GM12878 (cell line): ENCODE results near the gene FNDC3A. TPM values are rescaled to one million over a fixed set of nuclear protein-coding genes. Genes with fewer than 3 reads are reported as not detected.

ENCODE experiments used
- EGR1 ChIP-seq, 2 experiments: IDR thresholded peaks; 1 replicate in 1 of 2; 2 replicates in 1 of 2; pipeline ENCODE4 v1.6.1; 2011 to 2012; ENCODE audit warnings: low read depth in 2 of 2, low read length in 2 of 2, borderline replicate concordance in 1 of 2, mild to moderate bottlenecking in 1 of 2, moderate library complexity in 1 of 2
- ESRRA ChIP-seq: IDR thresholded peaks from 2 replicates; pipeline ENCODE4 v1.6.1; 2012; ENCODE audit warnings: mild to moderate bottlenecking, low read length, improper control_type of control experiment
- EZH2 ChIP-seq: IDR thresholded peaks from 2 replicates; pipeline ENCODE4 v1.6.1; 2012; ENCODE audit warnings: low read depth, mild to moderate bottlenecking, control low read depth, inconsistent platforms, low read length, borderline replicate concordance; ENCODE audit not compliant: control insufficient read depth
- HCFC1 ChIP-seq: fragments of 150-350 bp; IDR thresholded peaks from 2 replicates; pipeline ENCODE4 v1.6.1; 2014; ENCODE audit warnings: low read length
- IKZF2 ChIP-seq, 2 experiments: fragments of 450-650 bp; IDR thresholded peaks; 2 replicates each; pipeline ENCODE4 v1.6.1; 2017; ENCODE audit warnings: mild to moderate bottlenecking in 2 of 2, moderate library complexity in 2 of 2
- MTA2 ChIP-seq: fragments of 450-650 bp; IDR thresholded peaks from 2 replicates; pipeline ENCODE4 v1.6.1; 2016; ENCODE audit warnings: low read depth, mild to moderate bottlenecking, moderate library complexity
- POLR2A ChIP-seq: IDR thresholded peaks from 2 replicates; pipeline ENCODE4 v1.6.1; 2011; ENCODE audit warnings: low read depth, mild to moderate bottlenecking, low read length
- RAD51 ChIP-seq: fragments of 450-650 bp; IDR thresholded peaks from 2 replicates; pipeline ENCODE4 v1.6.1; 2016; ENCODE audit warnings: moderate library complexity, mild to moderate bottlenecking, inconsistent platforms
- RUNX3 ChIP-seq: IDR thresholded peaks from 2 replicates; pipeline ENCODE4 v1.6.1; 2012; ENCODE audit warnings: low read length, inconsistent platforms
- TCF12 ChIP-seq: IDR thresholded peaks from 2 replicates; pipeline ENCODE4 v1.6.1; 2011; ENCODE audit warnings: low read depth, mild to moderate bottlenecking, low read length
- ZNF687 ChIP-seq: fragments of 450-650 bp; IDR thresholded peaks from 2 replicates; pipeline ENCODE4 v1.6.1; 2017; ENCODE audit warnings: mild to moderate bottlenecking, moderate library complexity
- ZZZ3 ChIP-seq: IDR thresholded peaks from 2 replicates; pipeline ENCODE4 v1.6.1; 2011; ENCODE audit warnings: low read depth; ENCODE audit not compliant: control insufficient read depth, insufficient read length
- polyA plus RNA-seq, 11 experiments: library from polyadenylated mRNA; depleted of rRNA in 4 of 11; unstranded in 6 of 11; stranded (reverse) in 5 of 11; fragments of >200 nt; fragmentation: Nextera tagmentation in 4 of 11; fragmentation: Illumina TruSeq in 1 of 11; extraction: Ambion mirVana in 4 of 11; extraction: Trizol in 1 of 11; gene quantifications; 1 replicate in 1 of 11; 2 replicates in 10 of 11; pipeline versions ENCODE4 v1.2.1 to v1.2.3, GENCODE V29; 2011 to 2016; ENCODE audit warnings: inconsistent platforms in 2 of 11, missing spikeins in 2 of 11, low read depth in 1 of 11
- total RNA-seq, 4 experiments: library from RNA; depleted of rRNA in 3 of 4; stranded (reverse); fragments of >200 nt in 3 of 4; fragmentation: Illumina TruSeq in 1 of 4; extraction: Trizol in 1 of 4; gene quantifications; 2 replicates each; pipeline versions ENCODE4 v1.2.1 to v1.2.3, GENCODE V29; 2013 to 2021

The FNDC3A gene
- total and polyA plus RNA-seq, 10 of the 15 experiments (the other 5 are each of a cell fraction or from before 2014, with no cell fraction given), result 6.3 to 46.4 (median 22.8) TPM

DNA sequence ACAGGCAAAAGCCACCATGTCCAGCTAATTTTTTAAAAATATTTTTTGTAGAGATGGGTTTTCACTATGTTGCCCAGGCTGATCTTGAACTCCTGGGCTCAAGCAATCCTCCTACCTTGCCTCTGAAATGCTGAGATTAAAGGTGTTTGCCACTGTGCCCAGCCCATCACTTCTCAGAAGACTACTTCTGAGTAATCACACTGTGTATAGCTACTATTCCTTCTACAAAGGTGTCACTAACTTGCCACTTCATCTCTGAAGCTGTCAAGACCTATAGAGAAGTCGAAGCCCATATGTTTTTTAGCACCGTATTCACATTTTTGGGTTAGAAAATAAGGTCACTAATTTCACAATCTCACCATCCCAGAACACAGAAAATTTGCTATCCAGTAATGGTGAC is 36.0 kb upstream of the FNDC3A start (continued):
- TF ChIP-seq EGR1 (IDR thresholded peaks at IDR 0.05; ENCODE audit: borderline replicate concordance in 1 of 2, low read depth in 2 of 2, low read length in 2 of 2), result no peak
- no peak for TF ChIP-seq TCF12
- TF ChIP-seq RUNX3, result no peak
- TF ChIP-seq RAD51, result no peak
- no peak for TF ChIP-seq ESRRA
- no peak for TF ChIP-seq ZZZ3
- no peak for TF ChIP-seq IKZF2 (IDR thresholded peaks at IDR 0.05)
- no peak for TF ChIP-seq MTA2
- no peak for TF ChIP-seq ZNF687
- TF ChIP-seq EZH2, result no peak
- TF ChIP-seq POLR2A, result no peak
- no peak for TF ChIP-seq HCFC1
- TF ChIP-seq, all 136 proteins: peak for 0
